Nephron (organoid): ENCODE measurements around the gene DUS2.

Experiments used
- H3K27ac Mint-ChIP-seq, 3 experiments: 2 replicates each; pipeline ENCODE4 v1.8.0; 2020; ENCODE audit warnings: mixed read lengths in 3 of 3, mild to moderate bottlenecking in 2 of 3, moderate library complexity in 1 of 3
- H3K27me3 Mint-ChIP-seq: 2 replicates; pipeline ENCODE4 v1.8.0; 2021; ENCODE audit warnings: low read depth, mild to moderate bottlenecking, moderate library complexity, mixed read lengths
- H3K36me3 Mint-ChIP-seq: 2 replicates; pipeline ENCODE4 v1.8.0; 2020; ENCODE audit warnings: low read depth, mixed read lengths
- H3K4me1 Mint-ChIP-seq: 2 replicates; pipeline ENCODE4 v1.8.0; 2020; ENCODE audit warnings: mixed read lengths
- H3K4me3 Mint-ChIP-seq, 3 experiments: 2 replicates each; pipeline ENCODE4 v1.8.0; 2020; ENCODE audit warnings: mild to moderate bottlenecking in 3 of 3, mixed read lengths in 3 of 3, moderate library complexity in 2 of 3
- H3K9me3 Mint-ChIP-seq: 2 replicates; pipeline ENCODE4 v1.8.0; 2020; ENCODE audit warnings: mixed read lengths
- TF ChIP-seq, protein P1 (sequence below), 3 experiments: fragments of 200-600 bp; sonication (generic); IDR thresholded peaks; one replicate each; pipeline ENCODE4 v1.5.0; 2021; ENCODE audit warnings: antibody characterized with exemption in 3 of 3; ENCODE audit not compliant: unreplicated experiment in 3 of 3

Gene DUS2

GRCh38 chr16:68035227-68035626 is 12.1 kb downstream of the DUS2 start:
- H3K9me3 Mint-ChIP-seq, result no peaks in the 10 kb centered on the region
- H3K4me3 Mint-ChIP-seq, result no peak overlapping the region
- H3K27ac Mint-ChIP-seq, result no peak overlapping the region
- no peaks in the 10 kb centered on the region for H3K27me3 Mint-ChIP-seq
- peaks cover 16% of the 10 kb centered on the region for H3K36me3 Mint-ChIP-seq
- H3K4me1 Mint-ChIP-seq, result no peaks in the 10 kb centered on the region
- TF ChIP-seq, protein P1, sequence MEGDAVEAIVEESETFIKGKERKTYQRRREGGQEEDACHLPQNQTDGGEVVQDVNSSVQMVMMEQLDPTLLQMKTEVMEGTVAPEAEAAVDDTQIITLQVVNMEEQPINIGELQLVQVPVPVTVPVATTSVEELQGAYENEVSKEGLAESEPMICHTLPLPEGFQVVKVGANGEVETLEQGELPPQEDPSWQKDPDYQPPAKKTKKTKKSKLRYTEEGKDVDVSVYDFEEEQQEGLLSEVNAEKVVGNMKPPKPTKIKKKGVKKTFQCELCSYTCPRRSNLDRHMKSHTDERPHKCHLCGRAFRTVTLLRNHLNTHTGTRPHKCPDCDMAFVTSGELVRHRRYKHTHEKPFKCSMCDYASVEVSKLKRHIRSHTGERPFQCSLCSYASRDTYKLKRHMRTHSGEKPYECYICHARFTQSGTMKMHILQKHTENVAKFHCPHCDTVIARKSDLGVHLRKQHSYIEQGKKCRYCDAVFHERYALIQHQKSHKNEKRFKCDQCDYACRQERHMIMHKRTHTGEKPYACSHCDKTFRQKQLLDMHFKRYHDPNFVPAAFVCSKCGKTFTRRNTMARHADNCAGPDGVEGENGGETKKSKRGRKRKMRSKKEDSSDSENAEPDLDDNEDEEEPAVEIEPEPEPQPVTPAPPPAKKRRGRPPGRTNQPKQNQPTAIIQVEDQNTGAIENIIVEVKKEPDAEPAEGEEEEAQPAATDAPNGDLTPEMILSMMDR (IDR thresholded peaks at IDR 0.05; ENCODE audit: unreplicated experiment in 3 of 3), result no peak

DNA sequence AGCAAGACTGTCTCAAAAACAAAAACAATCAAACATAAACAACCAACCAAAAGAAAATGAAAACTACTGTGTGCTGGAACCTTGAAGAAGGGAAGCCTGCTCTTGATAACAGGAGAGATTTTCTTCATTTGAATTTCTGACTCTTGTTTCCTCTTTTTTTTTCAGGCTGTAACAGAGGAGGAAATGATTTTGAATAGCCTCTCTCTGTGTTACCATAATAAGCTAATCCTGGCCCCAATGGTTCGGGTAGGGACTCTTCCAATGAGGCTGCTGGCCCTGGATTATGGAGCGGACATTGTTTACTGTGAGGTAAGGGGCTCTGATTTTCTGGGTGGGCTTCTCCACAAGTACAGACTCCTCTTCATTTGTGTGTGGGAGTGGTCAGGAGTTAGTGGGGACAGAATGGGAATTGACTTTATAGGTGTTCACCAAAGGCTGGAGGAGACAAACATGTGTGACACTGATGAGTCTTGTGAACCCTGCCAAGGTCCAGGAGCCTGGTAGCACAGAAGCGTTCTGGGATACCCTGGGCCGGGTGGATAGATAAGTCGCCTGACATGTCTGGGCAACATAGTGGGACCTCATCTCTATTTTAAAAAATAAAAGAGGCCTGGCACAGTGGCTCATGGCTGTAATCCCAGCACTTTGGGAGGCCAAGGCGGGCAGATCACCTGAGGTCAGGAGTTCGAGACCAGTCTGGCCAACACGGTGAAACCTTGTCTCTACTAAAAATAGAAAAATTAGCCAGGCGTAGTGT is 14.9 kb downstream of the DUS2 start:
- Mint-ChIP-seq H3K9me3 (no peaks in the 10 kb centered on the region), H3K27ac (no peak overlapping the region), H3K4me3 (no peak overlapping the region), H3K4me1 (no peaks in the 10 kb centered on the region), H3K36me3 (peaks cover 20% of the 10 kb centered on the region), H3K27me3 (no peaks in the 10 kb centered on the region)
- TF ChIP-seq, protein P1 (IDR thresholded peaks at IDR 0.05; ENCODE audit: unreplicated experiment in 3 of 3), result no peak

DNA sequence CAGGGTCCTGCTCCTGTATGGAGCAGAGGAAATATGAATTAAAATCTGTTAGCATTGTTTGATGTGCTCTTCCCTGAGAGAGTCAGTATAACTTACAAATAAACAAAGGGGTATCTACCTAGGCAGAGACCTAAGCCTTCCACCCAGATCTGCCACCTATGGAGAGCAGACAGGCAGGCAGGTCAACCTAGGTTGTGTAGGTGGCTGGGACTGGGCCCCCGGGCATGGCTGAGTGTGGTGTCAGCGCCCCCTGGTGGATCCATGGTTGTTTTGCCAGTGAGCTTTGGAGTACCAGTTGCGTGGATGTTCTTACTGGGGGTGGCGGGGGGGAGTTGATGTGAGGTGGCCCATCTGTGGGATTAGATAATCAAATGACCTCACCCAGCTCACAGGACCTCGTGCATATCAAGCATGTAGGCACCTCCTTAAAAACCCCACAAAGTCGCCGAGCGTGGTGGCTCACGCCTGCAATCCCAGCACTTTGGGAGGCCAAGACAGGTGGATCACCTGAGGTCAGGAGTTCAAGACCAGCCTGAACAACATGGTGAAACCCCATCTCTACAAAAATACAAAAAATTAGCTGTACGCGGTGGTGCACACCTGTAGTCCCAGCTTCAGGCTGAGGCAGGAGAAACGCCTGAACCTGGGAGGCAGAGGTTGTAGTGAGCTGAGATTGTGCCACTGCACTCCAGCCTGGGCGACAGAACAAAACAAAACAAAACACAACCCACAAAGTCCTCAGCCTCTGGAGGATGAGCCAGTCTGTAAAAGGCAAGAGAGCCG is 17.6 kb downstream of the DUS2 start:
- no peaks in the 10 kb centered on the region for H3K9me3 Mint-ChIP-seq
- TF ChIP-seq, protein P1 (IDR thresholded peaks at IDR 0.05; ENCODE audit: unreplicated experiment in 3 of 3), result peak; percentile 71 to 75 (median 74)
- H3K4me3 Mint-ChIP-seq, result no peak overlapping the region
- no peaks in the 10 kb centered on the region for H3K27me3 Mint-ChIP-seq
- H3K27ac Mint-ChIP-seq, result peak overlapping the region in 1 of 3 experiments; percentile 35
- H3K4me1 Mint-ChIP-seq, result no peaks in the 10 kb centered on the region
- H3K36me3 Mint-ChIP-seq, result peaks cover 20% of the 10 kb centered on the region

DNA sequence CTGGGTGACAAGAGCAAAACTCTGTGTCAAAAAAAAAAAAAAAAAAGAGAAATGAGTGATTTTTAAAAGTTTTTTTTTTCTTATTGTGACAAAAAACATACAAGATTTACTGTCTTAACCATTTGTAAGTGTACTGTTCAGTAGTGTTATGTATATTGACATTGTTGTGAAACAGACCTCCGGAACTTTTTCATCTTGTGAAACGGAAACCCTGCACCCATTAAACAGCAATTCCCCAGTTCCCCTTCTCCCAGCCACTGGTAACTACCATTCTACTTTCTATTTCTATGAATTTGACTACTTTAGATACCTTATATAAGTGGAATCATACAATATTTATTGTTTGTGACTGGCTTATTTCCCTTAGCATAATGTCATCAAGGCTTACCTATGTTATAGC is 18.7 kb downstream of the DUS2 start:
- H3K27me3 Mint-ChIP-seq, result no peaks in the 10 kb centered on the region
- no peak overlapping the region for H3K27ac Mint-ChIP-seq
- no peak overlapping the region for H3K4me3 Mint-ChIP-seq
- peaks cover 24% of the 10 kb centered on the region for H3K36me3 Mint-ChIP-seq
- H3K9me3 Mint-ChIP-seq, result no peaks in the 10 kb centered on the region
- H3K4me1 Mint-ChIP-seq, result no peaks in the 10 kb centered on the region
- TF ChIP-seq, protein P1 (IDR thresholded peaks at IDR 0.05; ENCODE audit: unreplicated experiment in 3 of 3), result no peak

DNA sequence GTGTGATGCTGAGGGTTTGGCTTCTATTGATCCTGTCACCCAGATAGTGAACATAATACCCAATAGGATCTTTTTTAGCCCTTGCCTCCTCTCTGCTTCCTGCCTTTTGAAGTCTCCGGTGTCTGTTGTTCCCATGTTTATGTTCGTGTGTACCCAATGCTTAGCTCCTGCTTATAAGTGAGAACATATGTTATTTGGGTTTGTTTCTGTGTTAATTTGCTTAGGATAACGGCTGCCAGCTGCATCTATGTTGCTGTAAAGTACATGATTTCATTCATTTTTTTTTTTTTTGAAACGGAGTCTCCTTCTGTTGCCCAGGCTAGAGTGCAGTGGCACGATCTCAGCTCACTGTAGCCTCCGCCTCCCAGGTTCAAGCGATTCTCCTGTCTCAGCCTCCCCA is 23.0 kb downstream of the DUS2 start:
- TF ChIP-seq, protein P1 (IDR thresholded peaks at IDR 0.05; ENCODE audit: unreplicated experiment in 3 of 3), result no peak
- H3K9me3 Mint-ChIP-seq, result no peaks in the 10 kb centered on the region
- peaks cover 31% of the 10 kb centered on the region for H3K36me3 Mint-ChIP-seq
- H3K4me3 Mint-ChIP-seq, result no peak overlapping the region
- no peaks in the 10 kb centered on the region for H3K4me1 Mint-ChIP-seq
- H3K27ac Mint-ChIP-seq, result no peak overlapping the region
- no peaks in the 10 kb centered on the region for H3K27me3 Mint-ChIP-seq
